Measurements from ENCODE around the gene HDAC4.

Gene HDAC4

DNA sequence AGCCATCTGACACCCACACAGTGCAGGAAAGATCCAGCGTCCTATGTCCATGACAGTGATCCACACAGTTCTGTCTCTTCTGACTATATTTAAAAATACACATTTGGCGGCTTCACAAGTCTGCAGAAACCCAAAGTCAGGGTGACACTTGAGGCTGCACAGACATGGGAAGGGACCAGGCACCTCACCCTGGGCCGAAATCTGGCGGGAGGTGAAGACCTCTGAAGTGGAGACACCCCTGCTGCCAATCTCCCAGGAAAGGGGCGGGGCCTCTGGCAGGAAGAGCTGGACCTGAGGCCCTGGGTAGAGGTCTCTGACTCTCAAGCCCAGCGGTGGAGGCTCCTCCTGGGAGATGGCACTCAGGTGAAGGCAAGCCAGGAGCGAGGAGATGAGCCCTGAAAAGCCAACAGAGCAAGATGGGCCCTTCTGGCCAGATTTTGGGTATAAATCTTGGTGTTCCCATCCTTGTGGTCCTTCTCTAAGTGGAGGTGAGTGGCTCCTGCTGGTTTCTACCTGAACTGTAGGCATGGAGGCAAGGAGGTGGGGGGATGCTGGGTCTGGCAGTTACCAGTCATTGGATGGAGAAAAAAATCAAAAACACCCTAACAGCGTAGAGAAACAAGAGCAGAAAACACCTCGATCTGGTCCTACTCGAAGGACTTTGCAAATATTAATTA, 248.4 kb downstream of the HDAC4 start:
- DNase-seq (ENCODE audit: low spot score) = no peak

DNA sequence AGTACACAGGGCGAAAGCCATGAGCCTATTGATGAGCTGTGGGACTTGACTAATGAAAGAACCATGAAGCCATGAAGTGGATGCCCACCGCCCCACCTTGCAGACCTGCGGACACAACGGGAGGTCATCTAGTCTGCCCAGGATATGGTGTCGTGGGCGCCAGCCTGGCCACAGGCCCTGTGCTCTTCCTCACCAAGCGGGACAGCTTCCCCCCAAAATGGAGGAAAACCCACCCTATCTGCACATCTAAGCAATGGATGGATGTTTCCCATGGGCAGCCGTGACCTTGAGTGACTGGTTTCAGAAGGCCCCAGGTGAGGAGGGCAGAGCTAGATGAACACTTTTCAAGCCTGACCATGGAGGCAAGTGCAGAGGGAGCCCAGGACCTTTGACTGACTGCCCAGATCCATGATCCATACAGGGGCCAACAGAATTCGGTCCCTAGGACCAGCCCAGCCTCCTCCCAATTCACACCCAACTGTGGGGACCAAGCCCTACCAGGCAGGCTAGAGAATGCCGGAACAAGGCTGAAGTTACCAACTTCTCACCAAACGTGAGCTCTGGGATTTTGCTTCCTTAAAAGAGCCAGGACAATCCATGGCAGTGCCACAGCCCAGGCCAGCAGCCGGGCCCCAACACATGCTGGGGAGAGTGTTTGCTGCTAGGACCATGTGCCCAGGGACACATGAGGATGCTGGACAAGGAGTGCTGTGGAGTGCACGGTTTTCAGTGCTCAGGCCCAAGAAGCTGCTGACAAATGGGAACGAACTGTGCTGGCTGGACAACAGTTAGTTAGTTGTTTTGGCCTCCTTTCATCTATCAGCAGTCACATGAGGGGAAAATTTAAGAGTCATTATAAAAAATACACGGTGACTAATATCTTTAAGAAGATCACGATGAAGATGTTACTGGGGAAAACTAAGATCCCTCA, 249.4 kb downstream of the HDAC4 start:
- DNase-seq (ENCODE audit: low spot score) = peak; percentile 62

DNA sequence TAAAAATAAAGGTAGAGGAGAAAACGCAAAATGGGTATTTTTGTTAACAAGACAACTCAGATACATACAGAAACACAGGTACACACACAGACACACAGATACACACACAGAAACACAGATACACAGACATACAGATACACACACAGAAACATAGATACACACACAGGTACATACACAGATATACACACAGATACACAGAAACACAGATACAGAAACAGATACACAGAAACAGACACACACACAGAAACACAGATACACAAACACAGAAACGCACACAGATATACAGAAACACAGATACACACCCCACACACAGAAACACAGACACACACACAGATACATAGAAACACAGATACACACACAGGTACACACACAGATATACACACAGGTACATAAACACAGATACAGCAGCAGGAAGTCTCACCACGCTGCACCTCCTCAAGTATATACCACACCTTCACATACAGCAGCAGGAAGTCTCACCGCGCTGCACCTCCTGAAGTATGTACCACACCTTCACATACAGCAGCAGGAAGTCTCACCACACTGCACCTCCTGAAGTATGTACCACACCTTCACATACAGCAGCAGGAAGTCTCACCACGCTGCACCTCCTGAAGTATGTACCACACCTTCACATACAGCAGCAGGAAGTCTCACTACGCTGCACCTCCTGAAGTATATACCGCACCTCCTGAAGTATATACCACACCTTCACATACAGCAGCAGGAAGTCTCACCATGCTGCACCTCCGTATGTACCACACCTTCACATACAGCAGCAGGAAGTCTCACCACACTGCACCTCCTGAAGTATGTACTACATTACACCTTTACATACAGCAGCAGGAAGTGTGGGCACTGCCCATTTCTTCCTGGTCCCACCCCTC, 250.5 kb downstream of the HDAC4 start:
- no peak for DNase-seq (ENCODE audit: low spot score)

DNA sequence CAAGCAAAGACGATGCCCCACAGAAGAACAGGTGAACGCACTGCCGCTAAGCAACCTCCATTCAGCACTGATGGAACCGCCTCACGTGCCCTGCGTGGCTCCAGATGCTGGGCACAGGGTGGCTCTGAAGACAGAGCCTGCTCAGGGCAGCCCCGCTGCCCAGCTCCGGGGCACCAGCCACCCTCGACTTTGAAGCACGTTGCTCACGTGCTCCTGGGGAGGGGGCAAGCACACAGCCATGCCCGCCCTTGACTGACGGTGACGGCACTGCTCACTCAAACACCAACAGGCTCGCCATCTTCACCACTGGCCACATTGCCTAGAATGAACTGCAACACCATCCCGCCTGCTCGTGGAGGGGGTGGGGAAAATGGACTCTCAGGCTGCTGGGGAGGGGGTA, 251.3 kb downstream of the HDAC4 start:
- DNase-seq (ENCODE audit: low spot score) = no peak

DNA sequence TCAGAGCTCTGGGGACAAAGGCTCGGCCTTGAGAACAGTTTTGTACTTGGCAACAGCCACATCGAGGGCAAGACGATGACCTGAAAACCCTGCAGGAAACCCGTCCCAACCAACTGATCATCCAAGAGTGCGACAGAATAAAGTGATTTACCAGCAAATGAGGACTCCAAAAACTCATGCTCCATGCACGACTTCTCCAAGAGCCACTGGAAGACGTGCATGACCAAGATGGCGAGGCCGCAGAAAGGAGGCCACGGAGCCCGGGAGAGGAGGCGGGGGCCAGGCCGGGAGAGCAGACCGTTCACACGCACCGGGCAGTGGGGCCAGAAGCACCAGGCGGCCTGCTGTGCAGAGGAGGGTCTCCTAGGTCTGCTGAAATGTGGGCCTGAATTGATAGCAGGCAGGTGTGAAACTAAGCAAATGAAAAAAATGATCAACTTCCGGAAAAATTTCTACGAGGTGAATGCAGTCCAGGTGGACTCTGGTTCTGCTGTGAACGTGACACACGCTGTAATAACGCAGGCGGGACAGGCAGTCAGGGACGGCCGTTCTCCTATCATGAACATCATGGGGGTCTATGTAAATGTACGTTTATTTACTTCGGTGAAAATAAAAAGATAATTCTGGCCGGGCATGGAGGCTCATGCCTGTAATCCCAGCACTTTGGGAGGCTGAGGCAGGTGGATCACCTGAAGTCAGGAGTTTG, 252.2 kb downstream of the HDAC4 start:
- no peak for DNase-seq (ENCODE audit: low spot score)

DNA sequence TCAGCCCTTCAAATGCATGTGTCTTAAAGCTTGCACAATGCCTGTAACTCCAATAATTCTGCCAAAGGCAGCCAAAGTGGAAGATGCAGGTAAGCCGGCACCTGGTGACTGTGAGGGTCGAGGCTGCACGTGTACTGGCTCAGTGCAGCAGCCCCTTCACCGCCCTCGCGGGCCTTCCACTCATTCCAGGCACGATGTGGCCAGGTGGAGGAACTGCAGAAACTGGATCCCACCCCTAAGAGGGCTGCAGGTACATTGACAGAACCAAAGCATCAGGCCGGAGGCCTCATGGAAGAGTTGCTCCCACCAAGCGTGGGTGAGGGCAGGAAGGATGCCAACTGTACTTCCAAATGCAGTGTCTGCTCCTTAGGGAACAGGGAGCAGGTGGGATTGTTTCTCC, 253.4 kb downstream of the HDAC4 start:
- no peak for DNase-seq (ENCODE audit: low spot score)

DNA sequence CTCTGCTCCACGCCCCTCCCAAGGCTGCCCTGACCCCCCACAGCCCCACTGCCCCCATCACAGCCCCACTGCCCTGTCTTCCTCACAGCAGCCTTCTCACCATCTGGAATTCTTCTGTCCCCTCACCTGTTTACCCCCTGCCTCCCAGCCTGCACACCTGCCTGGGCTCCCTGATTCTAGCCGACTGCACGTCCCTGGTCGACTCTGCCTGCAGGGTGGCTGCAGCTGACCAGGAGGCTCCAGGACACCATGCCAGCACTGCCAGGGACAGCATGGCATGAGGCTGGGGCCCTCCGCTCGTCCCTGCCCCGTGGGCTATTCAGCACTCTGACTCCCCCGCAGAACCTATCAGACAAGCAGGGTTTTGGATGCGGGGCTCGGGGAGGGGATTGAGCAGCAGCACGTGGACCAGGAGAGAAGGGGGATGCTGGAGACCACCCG, 254.1 kb downstream of the HDAC4 start:
- no peak for DNase-seq (ENCODE audit: low spot score)

DNA sequence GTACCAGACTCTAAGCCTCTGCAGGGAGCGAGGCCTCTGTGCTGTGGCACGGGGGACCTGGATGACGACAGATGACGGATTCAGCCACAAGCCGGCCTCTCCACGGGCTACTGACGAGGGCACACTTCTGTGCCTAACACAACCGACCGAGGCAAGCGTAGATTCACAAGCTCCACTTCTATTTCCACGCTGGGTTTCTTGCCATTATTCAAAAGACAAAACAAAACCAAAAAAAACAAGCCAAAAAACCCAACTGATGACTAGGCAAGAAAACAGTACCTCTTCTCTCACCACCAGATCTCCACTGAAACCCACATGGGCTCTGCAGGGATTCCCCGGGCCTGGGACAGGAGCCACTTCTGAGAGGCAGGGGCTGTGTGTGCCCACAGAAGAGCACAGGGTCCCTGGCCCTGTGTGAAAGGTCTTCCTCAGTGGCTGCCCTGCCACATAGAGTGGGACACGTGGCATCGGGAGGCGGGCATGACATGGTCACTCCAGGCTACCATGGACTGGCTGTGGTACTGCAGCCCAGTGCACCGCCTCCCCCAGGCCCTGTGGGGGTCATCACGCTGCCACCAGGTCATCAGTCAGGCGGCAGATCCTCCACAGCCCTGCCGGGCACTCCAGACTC, 254.7 kb downstream of the HDAC4 start:
- no peak for DNase-seq (ENCODE audit: low spot score)

DNA sequence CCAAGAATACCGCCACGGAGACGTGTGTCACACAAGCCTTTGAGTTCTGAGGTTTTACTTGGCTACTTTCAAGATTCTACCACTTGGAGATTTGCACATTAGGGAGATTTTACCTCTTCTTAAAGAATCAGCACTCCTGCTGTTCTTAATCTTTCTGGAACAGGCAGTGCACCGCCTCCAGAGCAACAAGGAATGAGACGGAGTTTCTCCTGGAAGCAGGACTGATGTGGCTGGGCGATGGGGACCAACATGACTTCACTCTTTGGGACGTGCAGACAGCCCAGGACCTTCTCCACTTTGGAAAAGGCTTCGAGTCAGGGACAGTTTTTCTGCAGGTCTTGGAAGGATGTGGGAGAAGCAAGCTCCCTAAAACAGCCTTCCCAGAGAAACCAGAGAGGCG, 255.2 kb downstream of the HDAC4 start:
- no peak for DNase-seq (ENCODE audit: low spot score)

DNA sequence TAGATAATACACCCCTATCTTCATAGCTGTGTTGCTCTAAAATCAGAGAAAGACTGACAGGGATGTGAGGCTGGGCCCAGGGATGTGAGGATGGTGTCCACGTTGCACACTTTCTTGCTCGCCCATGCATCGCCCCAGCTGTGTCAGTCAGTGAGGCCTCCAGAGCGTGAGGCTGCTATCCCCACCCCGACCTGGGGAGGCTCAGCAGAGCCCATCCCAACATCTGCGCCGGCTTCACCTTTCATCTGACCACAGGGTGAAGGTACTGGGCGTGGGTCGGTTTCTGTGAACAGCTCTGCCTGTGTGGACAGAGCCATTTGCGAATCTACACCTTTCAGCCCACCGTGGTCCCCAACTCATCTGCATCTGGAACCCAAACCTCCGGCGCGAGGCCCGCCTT, 255.7 kb downstream of the HDAC4 start:
- DNase-seq (ENCODE audit: low spot score) = no peak

DNA sequence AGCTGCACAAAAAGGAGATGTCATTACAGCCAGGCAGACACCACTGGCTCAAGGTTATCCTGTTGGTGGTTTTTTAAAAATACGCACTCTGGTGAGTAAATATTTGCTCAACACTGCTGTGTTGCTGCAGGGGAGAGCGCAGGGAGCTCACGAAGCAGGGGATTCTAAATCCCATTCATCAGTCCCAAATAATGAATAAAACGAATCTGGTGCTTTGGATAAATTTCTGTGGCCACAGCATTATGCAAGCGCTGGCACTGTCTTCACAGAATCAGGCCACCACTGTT, 256.2 kb downstream of the HDAC4 start:
- no peak for DNase-seq (ENCODE audit: low spot score)

DNA sequence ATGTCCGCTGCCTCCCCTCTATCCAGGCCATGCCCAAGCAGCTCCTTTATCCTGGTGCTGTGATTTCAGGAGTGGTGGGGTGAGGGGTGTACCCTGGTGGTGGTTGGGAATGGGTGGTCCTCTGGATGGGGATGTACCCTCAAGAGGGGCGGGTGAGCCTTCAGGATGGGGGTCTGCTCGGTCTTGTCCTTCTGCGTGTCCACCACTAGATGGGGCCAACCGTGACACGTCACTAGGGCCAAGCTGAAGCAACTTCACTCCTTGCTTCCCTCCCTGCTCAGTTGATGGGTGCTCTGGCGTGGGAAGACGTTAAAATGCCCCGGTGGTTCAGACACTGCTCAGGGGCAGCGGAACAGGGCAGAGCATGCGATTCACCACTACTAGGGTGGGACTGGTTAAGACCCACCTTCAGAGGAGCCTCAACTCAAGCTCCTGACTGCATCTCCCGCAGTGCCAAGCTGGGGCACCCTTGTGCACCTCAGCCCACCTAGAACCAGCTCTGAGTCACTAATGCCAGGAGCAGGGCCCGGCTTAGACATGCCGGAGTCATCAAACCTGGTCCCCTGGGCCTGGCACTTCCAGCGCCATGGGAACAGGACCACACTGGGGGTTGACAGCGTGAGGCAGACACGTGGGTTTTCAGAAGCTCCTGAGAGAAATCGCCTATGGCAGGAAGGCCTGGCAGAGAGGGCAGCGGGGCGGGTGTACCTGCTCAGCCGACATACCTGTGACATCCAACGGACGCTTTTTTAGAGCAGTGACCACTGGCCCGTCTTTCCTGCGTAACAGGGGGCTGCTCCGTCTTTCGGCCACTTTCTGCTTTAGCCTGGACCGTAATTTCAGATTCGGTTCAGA, 256.7 kb downstream of the HDAC4 start:
- DNase-seq (ENCODE audit: low spot score) = peak; percentile 75

DNA sequence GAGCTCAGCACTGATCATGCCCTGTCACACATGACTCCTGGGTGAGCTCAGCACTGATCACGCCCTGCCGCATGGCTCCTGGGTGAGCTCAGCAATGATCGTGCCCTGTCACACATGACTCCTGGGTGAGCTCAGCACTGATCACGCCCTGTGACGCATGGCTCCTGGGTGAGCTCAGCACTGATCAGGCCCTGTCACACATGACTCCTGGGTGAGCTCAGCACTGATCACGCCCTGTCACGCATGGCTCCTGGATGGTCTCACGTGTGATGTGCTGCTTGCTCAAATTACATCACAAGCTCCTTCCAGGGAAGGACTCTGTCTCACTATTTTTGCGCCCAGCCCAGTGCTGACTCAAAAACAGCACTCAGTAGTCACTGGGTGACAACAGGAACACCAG, 258.0 kb downstream of the HDAC4 start:
- DNase-seq (ENCODE audit: low spot score) = no peak

DNA sequence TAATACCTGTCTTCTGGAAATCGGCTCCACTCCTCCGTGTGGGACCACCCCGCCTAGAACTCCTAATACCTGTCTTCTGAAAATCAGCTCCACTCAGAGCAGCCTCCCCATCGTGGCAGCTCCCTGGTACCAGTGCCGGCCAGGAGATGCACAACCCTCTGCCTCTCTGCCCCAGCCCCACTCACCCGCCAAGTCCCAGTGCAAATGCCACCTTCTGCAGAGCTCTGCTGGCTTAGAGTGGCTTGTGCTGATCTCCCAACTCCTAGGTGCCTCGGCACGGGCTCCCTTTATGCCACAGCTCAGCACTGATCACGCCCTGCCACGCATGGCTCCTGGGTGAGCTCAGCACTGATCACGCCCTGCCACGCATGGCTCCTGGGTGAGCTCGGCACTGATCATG, 258.5 kb downstream of the HDAC4 start:
- no peak for DNase-seq (ENCODE audit: low spot score)

DNA sequence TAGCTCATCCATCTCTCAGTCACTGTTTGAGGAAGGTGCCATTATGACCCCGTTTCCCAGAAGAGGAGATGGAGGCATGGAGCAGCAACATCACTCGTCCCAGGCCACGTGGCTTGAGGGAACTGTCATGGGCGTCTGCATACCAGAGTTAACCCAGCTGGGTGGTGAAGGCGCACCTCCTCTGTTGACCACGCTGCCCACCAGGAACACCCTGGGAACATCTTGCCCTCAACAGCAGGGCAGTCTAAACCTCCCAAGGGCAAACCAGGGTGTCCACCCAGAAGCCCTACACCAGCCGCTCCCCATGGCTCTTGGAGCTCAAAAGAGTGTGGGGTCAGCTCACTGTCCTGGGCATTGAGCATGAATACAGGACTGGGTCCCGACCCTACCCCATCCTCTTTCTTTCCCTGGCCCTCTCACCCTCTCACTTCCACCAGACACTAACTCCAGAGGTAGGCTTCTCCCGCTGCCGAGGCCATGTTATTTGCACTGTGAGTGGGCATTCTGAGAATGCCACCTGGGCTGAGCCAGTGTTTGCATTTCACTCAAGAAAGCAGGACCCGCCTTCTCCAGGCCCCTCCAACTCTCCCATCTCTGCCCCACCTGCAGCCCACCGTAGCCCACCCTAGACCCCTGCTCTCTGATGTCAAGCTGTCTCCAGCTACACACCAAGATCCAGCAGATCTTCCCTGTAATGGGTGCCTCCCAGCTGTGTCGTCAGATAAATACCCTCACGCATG, 259.6 kb downstream of the HDAC4 start:
- DNase-seq (ENCODE audit: low spot score) = no peak

DNA sequence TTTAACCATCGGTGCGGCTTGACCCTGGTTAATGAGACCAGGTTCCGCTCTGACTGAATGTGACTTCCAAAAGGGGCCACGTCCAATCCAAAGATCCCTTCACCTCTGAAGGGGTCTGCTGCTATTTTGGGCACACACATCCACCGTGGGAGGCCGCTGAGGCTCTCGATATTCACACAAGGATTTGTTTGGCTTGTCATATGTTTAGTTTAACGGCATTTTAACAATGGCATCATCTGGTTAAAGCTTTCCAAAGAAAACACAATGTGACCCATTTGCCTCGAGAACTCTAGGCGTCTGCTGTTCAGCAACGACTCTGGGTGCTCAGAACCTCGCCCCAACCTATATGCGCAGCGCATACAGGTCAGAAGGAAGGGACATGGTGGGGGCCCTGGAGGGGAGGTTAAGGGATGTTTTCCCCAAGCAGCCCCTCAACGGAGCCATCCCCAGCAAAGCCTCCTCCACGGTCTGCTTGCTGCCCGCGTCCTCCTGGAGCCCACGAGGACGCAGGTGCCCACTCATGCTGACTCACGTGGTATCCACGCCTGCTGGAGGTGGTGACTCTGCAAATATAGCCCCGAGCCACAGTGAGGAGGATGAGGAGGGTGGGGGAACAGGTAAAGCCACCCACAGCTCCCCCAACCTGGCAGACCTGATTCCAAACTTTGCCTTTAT, 260.3 kb downstream of the HDAC4 start:
- no peak for DNase-seq (ENCODE audit: low spot score)

DNA sequence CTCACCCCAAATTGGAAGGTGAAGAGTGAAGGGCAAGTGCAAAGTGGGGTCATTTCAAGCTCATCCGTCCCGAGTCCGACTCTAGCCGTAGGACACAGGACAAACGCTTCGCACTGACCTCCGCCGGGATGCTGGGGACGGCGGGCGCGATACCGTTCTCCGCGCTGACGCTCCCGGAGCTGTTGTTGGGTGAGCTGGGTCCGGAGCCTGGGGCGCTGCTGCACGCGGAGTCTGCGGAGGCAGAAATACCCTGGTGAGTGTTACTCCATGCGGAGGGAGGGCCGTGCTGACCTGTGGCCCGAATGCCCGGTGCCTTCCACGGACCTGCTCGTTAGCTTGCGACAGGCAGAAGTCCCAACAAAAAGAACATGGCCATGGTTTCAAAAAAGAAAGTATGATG, 261.3 kb downstream of the HDAC4 start:
- no peak for DNase-seq (ENCODE audit: low spot score)

DNA sequence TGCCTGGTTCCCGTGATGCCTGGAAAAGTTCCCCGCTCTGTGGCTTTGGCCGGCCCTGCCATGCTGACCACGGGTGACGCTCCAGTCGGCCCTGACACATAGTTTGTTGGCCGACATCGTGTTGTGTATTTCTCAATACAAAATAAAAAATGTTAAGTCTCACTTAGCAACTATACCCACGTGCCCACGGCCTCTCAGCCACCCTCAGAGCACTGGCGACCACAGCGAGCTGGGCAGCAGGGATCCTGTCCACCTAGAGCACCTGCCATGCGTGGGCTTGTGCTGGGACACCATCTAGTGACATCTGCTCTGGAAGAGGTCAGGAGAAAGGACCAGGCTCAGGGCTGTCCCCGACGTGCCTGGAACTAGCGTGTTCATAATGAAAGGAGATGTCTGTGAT, 261.7 kb downstream of the HDAC4 start:
- no peak for DNase-seq (ENCODE audit: low spot score)

DNA sequence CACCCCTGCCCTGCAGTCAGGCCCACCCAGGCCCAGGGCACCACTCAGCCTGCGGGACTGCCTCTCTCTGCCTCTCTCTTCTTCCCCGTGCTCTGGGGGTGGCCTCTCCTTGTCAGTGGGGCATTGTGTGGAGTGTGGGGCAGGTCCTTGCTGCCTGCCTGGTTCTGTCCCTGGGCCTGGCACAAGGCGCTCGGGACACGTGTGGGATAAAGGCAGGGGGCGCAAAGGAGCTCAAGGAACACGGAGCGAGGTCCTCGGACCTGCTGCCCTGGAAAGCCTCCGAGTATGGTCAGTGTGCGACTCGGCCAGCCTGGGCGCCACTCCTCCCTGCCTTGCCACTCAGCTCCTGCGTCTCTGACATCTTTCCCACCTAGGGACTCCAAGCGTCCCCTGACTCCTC, 262.2 kb downstream of the HDAC4 start:
- DNase-seq (ENCODE audit: low spot score) = no peak
